Measurements from ENCODE around the gene CTLA4.
A peak's percentile ranks its signal among the peaks of the same experiment; 100 is the strongest.

CTLA4 gene

GRCh38 chr2:203908066-203908796 is 40.7 kb downstream of the CTLA4 start:
- H3K9me2 ChIP-seq (replicated peaks; ENCODE audit: insufficient read depth, low read length): no peaks in the 10 kb centered on the region
- H3K9me3 ChIP-seq (replicated peaks; ENCODE audit: insufficient read depth, low read length): no peaks in the 10 kb centered on the region
- H2AFZ ChIP-seq (ENCODE audit: low read length): no peak overlapping the region
- H4K20me1 ChIP-seq (ENCODE audit: insufficient read depth, low read length): no peaks in the 10 kb centered on the region
- no peak for DNase-seq
- peaks cover 15% of the 10 kb centered on the region for H3K4me1 ChIP-seq (ENCODE audit: low read length)
- H3K27ac ChIP-seq (ENCODE audit: low read length): peak overlapping the region; percentile 52; the same call in 1 of the 2 replicates
- H3K36me3 ChIP-seq (replicated peaks; ENCODE audit: insufficient read depth, low read length): no peaks in the 10 kb centered on the region
- H3K4me2 ChIP-seq (ENCODE audit: low read depth, low read length): no peak overlapping the region
- H3K79me2 ChIP-seq (ENCODE audit: low read length): no peaks in the 10 kb centered on the region
- no peak overlapping the region for H3K9ac ChIP-seq (ENCODE audit: low read length)
- no peaks in the 10 kb centered on the region for H3K27me3 ChIP-seq (replicated peaks; ENCODE audit: insufficient read depth, low read length)
- H3F3A ChIP-seq (ENCODE audit: insufficient read depth, low read length): no peaks in the 10 kb centered on the region
- no peak overlapping the region for H3K4me3 ChIP-seq (ENCODE audit: low read length)
- TF ChIP-seq CTCF (IDR thresholded peaks at IDR 0.05; ENCODE audit: low read length) (no peak), EZH2 (optimal IDR thresholded peaks at IDR 0.05; ENCODE audit: low read depth, low read length) (no peak), EZH2phosphoT487 (IDR thresholded peaks at IDR 0.05; ENCODE audit: low read length) (no peak)

- Histone ChIP-seq H3K9me3 (replicated peaks; ENCODE audit: insufficient read depth, low read length) (no peaks in the 10 kb centered on the region), H2AFZ (ENCODE audit: low read length) (peak overlapping the region; percentile 47), H3K9ac (ENCODE audit: low read length) (peak overlapping the region; percentile 56; the same call in 1 of the 2 replicates), H3K9me2 (replicated peaks; ENCODE audit: insufficient read depth, low read length) (no peaks in the 10 kb centered on the region), H3K36me3 (replicated peaks; ENCODE audit: insufficient read depth, low read length) (no peaks in the 10 kb centered on the region), H3K4me2 (ENCODE audit: low read depth, low read length) (peak overlapping the region; percentile 73; the same call in 1 of the 2 replicates), H4K20me1 (ENCODE audit: insufficient read depth, low read length) (no peaks in the 10 kb centered on the region), H3K27ac (ENCODE audit: low read length) (peak overlapping the region; percentile 52; the same call in 1 of the 2 replicates), H3K4me1 (ENCODE audit: low read length) (peaks cover 15% of the 10 kb centered on the region), H3K4me3 (ENCODE audit: low read length) (peak overlapping the region; percentile 39; the same call in 1 of the 2 replicates), H3F3A (ENCODE audit: insufficient read depth, low read length) (no peaks in the 10 kb centered on the region), H3K79me2 (ENCODE audit: low read length) (no peaks in the 10 kb centered on the region), H3K27me3 (replicated peaks; ENCODE audit: insufficient read depth, low read length) (no peaks in the 10 kb centered on the region)
- TF ChIP-seq EZH2phosphoT487 (IDR thresholded peaks at IDR 0.05; ENCODE audit: low read length) (no peak), CTCF (IDR thresholded peaks at IDR 0.05; ENCODE audit: low read length) (no peak), EZH2 (optimal IDR thresholded peaks at IDR 0.05; ENCODE audit: low read depth, low read length) (no peak)
- DNase-seq: no peak
These were observed 41.2 kb downstream of the CTLA4 start for GRCh38 chr2:203908797-203909185.

- H3K27me3 ChIP-seq (replicated peaks; ENCODE audit: insufficient read depth, low read length): no peaks in the 10 kb centered on the region
- TF ChIP-seq EZH2 (optimal IDR thresholded peaks at IDR 0.05; ENCODE audit: low read depth, low read length) (no peak), CTCF (IDR thresholded peaks at IDR 0.05; ENCODE audit: low read length) (peak; percentile 84), EZH2phosphoT487 (IDR thresholded peaks at IDR 0.05; ENCODE audit: low read length) (no peak)
- DNase-seq: peak; percentile 59
- peak overlapping the region; percentile 73 for H3K4me2 ChIP-seq (ENCODE audit: low read depth, low read length)
- peak overlapping the region; percentile 47 for H2AFZ ChIP-seq (ENCODE audit: low read length)
- H3K4me1 ChIP-seq (ENCODE audit: low read length): peaks cover 20% of the 10 kb centered on the region
- H4K20me1 ChIP-seq (ENCODE audit: insufficient read depth, low read length): no peaks in the 10 kb centered on the region
- peak overlapping the region; percentile 39 for H3K4me3 ChIP-seq (ENCODE audit: low read length)
- H3K27ac ChIP-seq (ENCODE audit: low read length): peak overlapping the region; percentile 52; the same call in 1 of the 2 replicates
- H3K36me3 ChIP-seq (replicated peaks; ENCODE audit: insufficient read depth, low read length): no peaks in the 10 kb centered on the region
- H3F3A ChIP-seq (ENCODE audit: insufficient read depth, low read length): no peaks in the 10 kb centered on the region
- H3K9me2 ChIP-seq (replicated peaks; ENCODE audit: insufficient read depth, low read length): no peaks in the 10 kb centered on the region
- H3K9ac ChIP-seq (ENCODE audit: low read length): peak overlapping the region; percentile 56
- no peaks in the 10 kb centered on the region for H3K79me2 ChIP-seq (ENCODE audit: low read length)
- H3K9me3 ChIP-seq (replicated peaks; ENCODE audit: insufficient read depth, low read length): no peaks in the 10 kb centered on the region
These were observed 41.8 kb downstream of the CTLA4 start for GRCh38 chr2:203909261-203909967.
